HL-60 (cell line): Measurements from ENCODE around the gene GPATCH1.

Source experiments
- DNase-seq, 2 experiments: peaks; one replicate each; pipeline ENCODE4 v3.0.0-alpha.2; 2010 to 2020; ENCODE audit warnings: low read depth in 1 of 2, low spot score in 1 of 2
- H3K27ac ChIP-seq: fragments of 250-450 bp; sonication (Bioruptor Pico); replicated peaks from 2 replicates; pipeline ENCODE4 v1.5.1; 2020; ENCODE audit warnings: mild to moderate bottlenecking, moderate library complexity
- H3K27me3 ChIP-seq: fragments of 250-450 bp; sonication (Bioruptor Pico); 2 replicates; pipeline ENCODE4 v1.5.1; 2021; ENCODE audit warnings: mild to moderate bottlenecking, moderate library complexity; ENCODE audit not compliant: insufficient read depth, poor library complexity, severe bottlenecking
- H3K4me3 ChIP-seq: replicated peaks from 2 replicates; pipeline ENCODE4 v1.5.1; 2011; ENCODE audit warnings: mild to moderate bottlenecking, control low read depth, low read length; ENCODE audit not compliant: insufficient read depth
- GABPA ChIP-seq: IDR thresholded peaks from 2 replicates; pipeline ENCODE4 v1.6.1; 2012; ENCODE audit warnings: low read depth
- POLR2AphosphoS5 ChIP-seq: IDR thresholded peaks from 2 replicates; pipeline ENCODE4 v1.6.1; 2012; ENCODE audit warnings: low read depth
- SPI1 ChIP-seq: IDR thresholded peaks from 2 replicates; pipeline ENCODE4 v1.6.1; 2012; ENCODE audit warnings: low read depth, mild to moderate bottlenecking, borderline replicate concordance
- TF ChIP-seq, protein P1 (sequence below): IDR thresholded peaks from 2 replicates; pipeline ENCODE4 v1.6.1; 2012; ENCODE audit warnings: low read depth; ENCODE audit not compliant: insufficient replicate concordance
- TF ChIP-seq, protein P2 (sequence below): IDR thresholded peaks from one replicate; pipeline ENCODE4 v1.5.1; 2011; ENCODE audit warnings: low read length, control low read depth, inconsistent platforms; ENCODE audit not compliant: insufficient read depth

The GPATCH1 gene

GRCh38 chr19:33052352-33052972 lies 28.5 kb upstream of the GPATCH1 start:
- Histone ChIP-seq H3K4me3 (no peak overlapping the region), H3K27me3 (no peaks in the 10 kb centered on the region), H3K27ac (no peak overlapping the region)
- TF ChIP-seq, protein P1, sequence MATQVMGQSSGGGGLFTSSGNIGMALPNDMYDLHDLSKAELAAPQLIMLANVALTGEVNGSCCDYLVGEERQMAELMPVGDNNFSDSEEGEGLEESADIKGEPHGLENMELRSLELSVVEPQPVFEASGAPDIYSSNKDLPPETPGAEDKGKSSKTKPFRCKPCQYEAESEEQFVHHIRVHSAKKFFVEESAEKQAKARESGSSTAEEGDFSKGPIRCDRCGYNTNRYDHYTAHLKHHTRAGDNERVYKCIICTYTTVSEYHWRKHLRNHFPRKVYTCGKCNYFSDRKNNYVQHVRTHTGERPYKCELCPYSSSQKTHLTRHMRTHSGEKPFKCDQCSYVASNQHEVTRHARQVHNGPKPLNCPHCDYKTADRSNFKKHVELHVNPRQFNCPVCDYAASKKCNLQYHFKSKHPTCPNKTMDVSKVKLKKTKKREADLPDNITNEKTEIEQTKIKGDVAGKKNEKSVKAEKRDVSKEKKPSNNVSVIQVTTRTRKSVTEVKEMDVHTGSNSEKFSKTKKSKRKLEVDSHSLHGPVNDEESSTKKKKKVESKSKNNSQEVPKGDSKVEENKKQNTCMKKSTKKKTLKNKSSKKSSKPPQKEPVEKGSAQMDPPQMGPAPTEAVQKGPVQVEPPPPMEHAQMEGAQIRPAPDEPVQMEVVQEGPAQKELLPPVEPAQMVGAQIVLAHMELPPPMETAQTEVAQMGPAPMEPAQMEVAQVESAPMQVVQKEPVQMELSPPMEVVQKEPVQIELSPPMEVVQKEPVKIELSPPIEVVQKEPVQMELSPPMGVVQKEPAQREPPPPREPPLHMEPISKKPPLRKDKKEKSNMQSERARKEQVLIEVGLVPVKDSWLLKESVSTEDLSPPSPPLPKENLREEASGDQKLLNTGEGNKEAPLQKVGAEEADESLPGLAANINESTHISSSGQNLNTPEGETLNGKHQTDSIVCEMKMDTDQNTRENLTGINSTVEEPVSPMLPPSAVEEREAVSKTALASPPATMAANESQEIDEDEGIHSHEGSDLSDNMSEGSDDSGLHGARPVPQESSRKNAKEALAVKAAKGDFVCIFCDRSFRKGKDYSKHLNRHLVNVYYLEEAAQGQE: no peak
- TF ChIP-seq, protein P2, sequence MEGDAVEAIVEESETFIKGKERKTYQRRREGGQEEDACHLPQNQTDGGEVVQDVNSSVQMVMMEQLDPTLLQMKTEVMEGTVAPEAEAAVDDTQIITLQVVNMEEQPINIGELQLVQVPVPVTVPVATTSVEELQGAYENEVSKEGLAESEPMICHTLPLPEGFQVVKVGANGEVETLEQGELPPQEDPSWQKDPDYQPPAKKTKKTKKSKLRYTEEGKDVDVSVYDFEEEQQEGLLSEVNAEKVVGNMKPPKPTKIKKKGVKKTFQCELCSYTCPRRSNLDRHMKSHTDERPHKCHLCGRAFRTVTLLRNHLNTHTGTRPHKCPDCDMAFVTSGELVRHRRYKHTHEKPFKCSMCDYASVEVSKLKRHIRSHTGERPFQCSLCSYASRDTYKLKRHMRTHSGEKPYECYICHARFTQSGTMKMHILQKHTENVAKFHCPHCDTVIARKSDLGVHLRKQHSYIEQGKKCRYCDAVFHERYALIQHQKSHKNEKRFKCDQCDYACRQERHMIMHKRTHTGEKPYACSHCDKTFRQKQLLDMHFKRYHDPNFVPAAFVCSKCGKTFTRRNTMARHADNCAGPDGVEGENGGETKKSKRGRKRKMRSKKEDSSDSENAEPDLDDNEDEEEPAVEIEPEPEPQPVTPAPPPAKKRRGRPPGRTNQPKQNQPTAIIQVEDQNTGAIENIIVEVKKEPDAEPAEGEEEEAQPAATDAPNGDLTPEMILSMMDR: no peak
- TF ChIP-seq GABPA (no peak), POLR2AphosphoS5 (no peak), SPI1 (no peak)
- no peak for DNase-seq

- no peak for DNase-seq
- Histone ChIP-seq H3K27me3 (no peaks in the 10 kb centered on the region), H3K27ac (no peak overlapping the region), H3K4me3 (no peak overlapping the region)
- TF ChIP-seq, protein P1: no peak
- no peak for TF ChIP-seq GABPA
- TF ChIP-seq, protein P2: no peak
- TF ChIP-seq POLR2AphosphoS5: no peak
- no peak for TF ChIP-seq SPI1
Measured at GRCh38 chr19:33054623-33055022, 26.4 kb upstream of the GPATCH1 start.

GRCh38 chr19:33055718-33056117 lies 25.3 kb upstream of the GPATCH1 start:
- TF ChIP-seq POLR2AphosphoS5 (no peak), GABPA (no peak), SPI1 (no peak)
- TF ChIP-seq, protein P1: no peak
- TF ChIP-seq, protein P2: no peak
- Histone ChIP-seq H3K27ac (no peak overlapping the region), H3K27me3 (no peaks in the 10 kb centered on the region), H3K4me3 (no peak overlapping the region)
- no peak for DNase-seq
